Measurements from ENCODE around the gene NRL. TPM values are rescaled to one million over a fixed set of nuclear protein-coding genes. Genes with fewer than 3 reads are reported as not detected.

NRL gene
- total and polyA plus RNA-seq, 9 of the 15 experiments (the other 6 are each of a cell fraction or from before 2014, with no cell fraction given): 0.07 to 2.7 (median 1.4) TPM; not detected in 1

DNA sequence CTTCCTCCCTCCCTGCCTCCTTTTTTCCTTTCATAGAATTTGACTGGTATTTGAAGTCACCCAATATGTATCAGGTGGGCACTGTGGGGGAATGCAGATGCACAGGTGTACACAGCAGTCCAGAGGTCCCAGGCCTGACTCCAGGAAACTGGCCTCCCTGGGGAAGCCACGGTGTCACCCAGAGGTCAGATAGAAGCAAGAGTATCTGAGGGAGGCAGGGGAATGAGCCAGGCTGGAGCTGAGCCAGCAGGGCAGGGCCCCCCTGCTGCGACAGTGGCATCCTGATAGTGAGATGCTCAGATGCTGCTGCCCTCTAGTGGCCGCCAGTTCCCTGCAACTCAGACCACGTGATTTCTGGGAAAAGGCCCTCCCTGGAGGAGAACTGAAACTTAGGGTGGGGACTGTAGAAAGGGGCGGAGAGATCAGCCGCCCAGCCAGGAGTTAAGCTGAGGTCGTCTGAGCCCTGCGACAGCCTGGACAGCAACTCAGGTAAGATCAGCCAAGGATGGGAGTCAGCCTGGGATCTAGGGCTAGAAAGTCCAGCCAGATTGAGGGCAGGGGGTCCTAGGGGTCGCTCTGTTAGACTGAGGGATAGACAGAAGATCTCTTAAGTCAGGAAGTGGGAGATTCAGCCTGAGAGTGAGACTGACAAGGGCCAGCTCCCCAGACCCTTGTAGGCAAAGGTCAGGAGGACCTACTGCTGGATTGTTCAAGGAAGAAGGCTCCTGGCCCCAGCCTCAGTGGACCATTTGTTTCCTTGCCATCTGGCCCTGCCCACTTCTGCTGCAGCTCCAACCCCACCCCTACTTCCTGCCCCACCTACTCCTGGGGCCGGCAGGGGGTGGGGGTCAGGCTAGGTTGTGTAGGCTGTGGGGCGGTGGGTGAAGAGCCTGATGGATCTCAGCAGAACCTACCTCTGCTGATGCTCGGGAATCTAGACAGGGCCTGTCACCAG, 46.4 kb upstream of the NRL start, which contains the start of gene IRF9 (continued):
- TF ChIP-seq ARID3A (IDR thresholded peaks at IDR 0.05; ENCODE audit: borderline replicate concordance, low read depth, low read length) (peak; percentile 54; the same call in 1 of the 2 replicates), CBX1 (IDR thresholded peaks at IDR 0.05; ENCODE audit: low read depth) (no peak), C11orf30 (IDR thresholded peaks at IDR 0.05; ENCODE audit: low read depth) (no peak), HEY1 (CRISPR knock-in tag; IDR thresholded peaks at IDR 0.05; ENCODE audit: borderline replicate concordance) (no peak), ZNF431 (CRISPR knock-in tag; IDR thresholded peaks at IDR 0.05) (no peak), FOXA3 (CRISPR knock-in tag; conservative IDR thresholded peaks at IDR 0.05 in 1 of 2, IDR thresholded peaks at IDR 0.05 in 1 of 2) (no peak), ILK (tag; IDR thresholded peaks at IDR 0.05; ENCODE audit: borderline replicate concordance, low read depth) (no peak), ZBTB1 (CRISPR knock-in tag; IDR thresholded peaks at IDR 0.05; ENCODE audit: borderline replicate concordance, low read depth) (no peak), ZKSCAN8 (CRISPR knock-in tag; IDR thresholded peaks at IDR 0.05) (no peak), ZNF408 (CRISPR knock-in tag; IDR thresholded peaks at IDR 0.05; ENCODE audit: low read depth) (no peak), RBM15 (IDR thresholded peaks at IDR 0.05; ENCODE audit: insufficient read depth, low read length) (no peak), THRB (CRISPR knock-in tag; conservative IDR thresholded peaks at IDR 0.05) (no peak), LCOR (CRISPR knock-in tag; IDR thresholded peaks at IDR 0.05) (peak; percentile 76), ZNF239 (CRISPR knock-in tag; IDR thresholded peaks at IDR 0.05) (no peak), ZNF23 (CRISPR knock-in tag; IDR thresholded peaks at IDR 0.05) (no peak), ELK3 (CRISPR knock-in tag; IDR thresholded peaks at IDR 0.05) (no peak), MECOM (CRISPR knock-in tag; IDR thresholded peaks at IDR 0.05) (no peak), CHD4 (IDR thresholded peaks at IDR 0.05; ENCODE audit: insufficient read depth, insufficient replicate concordance, low read depth, low read length, poor library complexity, severe bottlenecking) (no peak), TFAM (CRISPR knock-in tag; conservative IDR thresholded peaks at IDR 0.05) (no peak)
